Smooth muscle cell (in vitro differentiated cells): ENCODE results near the gene MAP2K6. TPM values are rescaled to one million over a fixed set of nuclear protein-coding genes. Genes with fewer than 3 reads are reported as not detected.

ENCODE experiments used
- DNase-seq: peaks from one replicate; lab custom pipeline; 2025; ENCODE audit not compliant: unreplicated experiment; lab: John Stamatoyannopoulos, UW
- H2AFZ ChIP-seq: fragments of 200-600 bp; sonication (generic); 2 replicates; pipeline ENCODE4 v1.6.0; 2016; ENCODE audit warnings: antibody characterized with exemption, low read depth, mild to moderate bottlenecking
- H3F3A ChIP-seq: fragments of 200-600 bp; sonication (generic); 2 replicates; pipeline ENCODE4 v1.6.0; 2017; ENCODE audit warnings: antibody characterized with exemption, low read depth
- H3K27ac ChIP-seq: fragments of 200-600 bp; sonication (generic); 2 replicates; pipeline ENCODE4 v1.5.1; 2016; ENCODE audit warnings: low read depth, mild to moderate bottlenecking
- H3K27me3 ChIP-seq: fragments of 200-600 bp; sonication (generic); 2 replicates; pipeline ENCODE4 v1.6.1; 2016; ENCODE audit warnings: low read depth, mild to moderate bottlenecking
- H3K36me3 ChIP-seq: fragments of 200-600 bp; sonication (generic); 2 replicates; pipeline ENCODE4 v1.5.1; 2016; ENCODE audit warnings: low read depth
- H3K4me1 ChIP-seq: fragments of 200-600 bp; sonication (generic); 2 replicates; pipeline ENCODE4 v1.5.1; 2016; ENCODE audit warnings: low read depth
- H3K4me2 ChIP-seq: fragments of 200-600 bp; sonication (generic); 2 replicates; pipeline ENCODE4 v1.6.0; 2016; ENCODE audit warnings: mild to moderate bottlenecking
- H3K4me3 ChIP-seq: fragments of 200-600 bp; sonication (generic); 2 replicates; pipeline ENCODE4 v1.5.1; 2016; ENCODE audit warnings: mild to moderate bottlenecking
- H3K79me2 ChIP-seq: fragments of 200-600 bp; sonication (generic); 2 replicates; pipeline ENCODE4 v1.6.0; 2016; ENCODE audit warnings: low read depth, mild to moderate bottlenecking
- H3K9ac ChIP-seq: fragments of 200-600 bp; sonication (generic); 2 replicates; pipeline ENCODE4 v1.6.0; 2016; ENCODE audit warnings: low read depth
- H3K9me3 ChIP-seq: fragments of 200-600 bp; sonication (generic); replicated peaks from 2 replicates; pipeline ENCODE4 v1.5.1; 2016; ENCODE audit warnings: low read depth
- H4K20me1 ChIP-seq: fragments of 200-600 bp; sonication (generic); 2 replicates; pipeline ENCODE4 v1.6.0; 2016; ENCODE audit warnings: low read depth
- CTCF ChIP-seq: fragments of 200-600 bp; sonication (generic); IDR thresholded peaks from 2 replicates; pipeline ENCODE4 v1.5.1; 2017; ENCODE audit warnings: borderline replicate concordance, mild to moderate bottlenecking, antibody characterized with exemption; ENCODE audit not compliant: insufficient read depth, poor library complexity, severe bottlenecking
- WGBS: methylation state at CpG from one replicate; pipeline ENCODE4 v1.1.7; 2016; ENCODE audit warnings: low lambda C conversion rate; 5-methylcytosine and 5-hydroxymethylcytosine counted together
- polyA plus RNA-seq: library from polyadenylated mRNA; unstranded; fragments of >200 nt; fragmentation: Nextera tagmentation; extraction: Ambion mirVana; gene quantifications from 2 replicates; pipeline ENCODE4 v1.2.1, GENCODE V29; 2016
- total RNA-seq: library from RNA; depleted of rRNA; stranded (reverse); fragments of >200 nt; gene quantifications from 2 replicates; pipeline ENCODE4 v1.2.3, GENCODE V29; 2014

MAP2K6 gene
- total and polyA plus RNA-seq, 2 experiments from 2014 or later: 5.0 to 8.1 TPM

GRCh38 chr17:69434164-69434579 lies 19.7 kb downstream of the MAP2K6 start:
- H3K9me3 ChIP-seq: no peaks in the 10 kb centered on the region
- H4K20me1 ChIP-seq: no peaks in the 10 kb centered on the region
- no peak for TF ChIP-seq CTCF
- no peaks in the 10 kb centered on the region for H3K79me2 ChIP-seq
- no peak for DNase-seq
- H3K27ac ChIP-seq: no peak overlapping the region
- no peak overlapping the region for H2AFZ ChIP-seq
- no peak overlapping the region for H3K9ac ChIP-seq
- H3K4me2 ChIP-seq: no peak overlapping the region
- no peaks in the 10 kb centered on the region for H3K36me3 ChIP-seq
- no peaks in the 10 kb centered on the region for H3F3A ChIP-seq
- H3K4me1 ChIP-seq: peaks cover 12% of the 10 kb centered on the region
- no peak overlapping the region for H3K4me3 ChIP-seq
- no peaks in the 10 kb centered on the region for H3K27me3 ChIP-seq
- WGBS: 55% methylated on average over 3 of the region's 3 CpGs

GRCh38 chr17:69435971-69436696 lies 21.6 kb downstream of the MAP2K6 start:
- no peaks in the 10 kb centered on the region for H3F3A ChIP-seq
- DNase-seq: no peak
- no peak overlapping the region for H3K9ac ChIP-seq
- H3K4me1 ChIP-seq: peaks cover 7% of the 10 kb centered on the region
- H3K4me3 ChIP-seq: no peak overlapping the region
- WGBS: 63% methylated on average over 5 of the region's 5 CpGs
- H4K20me1 ChIP-seq: no peaks in the 10 kb centered on the region
- no peak overlapping the region for H2AFZ ChIP-seq
- no peaks in the 10 kb centered on the region for H3K36me3 ChIP-seq
- H3K27ac ChIP-seq: no peak overlapping the region
- no peaks in the 10 kb centered on the region for H3K79me2 ChIP-seq
- no peaks in the 10 kb centered on the region for H3K9me3 ChIP-seq
- H3K4me2 ChIP-seq: no peak overlapping the region
- TF ChIP-seq CTCF: no peak
- no peaks in the 10 kb centered on the region for H3K27me3 ChIP-seq

GRCh38 chr17:69437475-69437874 lies 23.0 kb downstream of the MAP2K6 start:
- no peak overlapping the region for H3K9ac ChIP-seq
- no peaks in the 10 kb centered on the region for H3K27me3 ChIP-seq
- peaks cover 7% of the 10 kb centered on the region for H3K4me1 ChIP-seq
- 86% methylated on average over 1 of the region's 1 CpG for WGBS
- no peak for DNase-seq
- H2AFZ ChIP-seq: no peak overlapping the region
- no peaks in the 10 kb centered on the region for H3K79me2 ChIP-seq
- H3K27ac ChIP-seq: no peak overlapping the region
- TF ChIP-seq CTCF: no peak
- H3F3A ChIP-seq: no peaks in the 10 kb centered on the region
- no peaks in the 10 kb centered on the region for H3K36me3 ChIP-seq
- no peaks in the 10 kb centered on the region for H4K20me1 ChIP-seq
- no peaks in the 10 kb centered on the region for H3K9me3 ChIP-seq
- no peak overlapping the region for H3K4me2 ChIP-seq
- no peak overlapping the region for H3K4me3 ChIP-seq

GRCh38 chr17:69438776-69439175 lies 24.3 kb downstream of the MAP2K6 start:
- Histone ChIP-seq H2AFZ (no peak overlapping the region), H3K9ac (no peak overlapping the region), H4K20me1 (no peaks in the 10 kb centered on the region), H3K36me3 (no peaks in the 10 kb centered on the region), H3K79me2 (no peaks in the 10 kb centered on the region), H3K27ac (no peak overlapping the region), H3K4me2 (no peak overlapping the region), H3K9me3 (no peaks in the 10 kb centered on the region), H3K27me3 (no peaks in the 10 kb centered on the region), H3K4me3 (no peak overlapping the region), H3K4me1 (peaks cover 7% of the 10 kb centered on the region), H3F3A (no peaks in the 10 kb centered on the region)
- no peak for DNase-seq
- TF ChIP-seq CTCF: no peak
- WGBS: 93% methylated on average over 4 of the region's 4 CpGs
